Glutamatergic neuron (in vitro differentiated cells): Measurements from ENCODE around the gene INPP4B. TPM values are rescaled to one million over a fixed set of nuclear protein-coding genes. Genes with fewer than 3 reads are reported as not detected.

Experiments used
- DNase-seq: peaks from one replicate; pipeline ENCODE4 v3.0.0; 2022
- H3K27ac Mint-ChIP-seq: one replicate; pipeline ENCODE4 v1.8.0; 2020; ENCODE audit warnings: mild to moderate bottlenecking, mixed read lengths, inconsistent platforms; ENCODE audit not compliant: unreplicated experiment
- H3K27me3 Mint-ChIP-seq: one replicate; pipeline ENCODE4 v1.8.0; 2020; ENCODE audit warnings: mild to moderate bottlenecking, moderate library complexity, mixed read lengths, inconsistent platforms; ENCODE audit not compliant: unreplicated experiment
- H3K36me3 Mint-ChIP-seq: one replicate; pipeline ENCODE4 v1.8.0; 2020; ENCODE audit warnings: mild to moderate bottlenecking, mixed read lengths, inconsistent platforms; ENCODE audit not compliant: unreplicated experiment
- H3K4me1 Mint-ChIP-seq: one replicate; pipeline ENCODE4 v1.8.0; 2020; ENCODE audit warnings: mild to moderate bottlenecking, low read depth, mixed read lengths, inconsistent platforms; ENCODE audit not compliant: unreplicated experiment
- H3K4me3 Mint-ChIP-seq: one replicate; pipeline ENCODE4 v1.8.0; 2020; ENCODE audit warnings: mild to moderate bottlenecking, mixed read lengths, inconsistent platforms; ENCODE audit not compliant: unreplicated experiment
- H3K9me3 Mint-ChIP-seq: one replicate; pipeline ENCODE4 v1.8.0; 2020; ENCODE audit warnings: mild to moderate bottlenecking, moderate library complexity, mixed read lengths, inconsistent platforms; ENCODE audit not compliant: unreplicated experiment
- total RNA-seq: library from RNA; stranded (reverse); fragmentation: NEBNext Ultra II Directional; extraction: Animal tissue kit (Norgen Biotek cat#: 25700); gene quantifications from one replicate; pipeline ENCODE4 v1.2.1, GENCODE V29; 2021; ENCODE audit not compliant: unreplicated experiment
- TF ChIP-seq, protein P1 (sequence below): fragments of 200-600 bp; sonication (generic); IDR thresholded peaks from one replicate; pipeline ENCODE4 v1.5.0; 2021; ENCODE audit not compliant: partially characterized antibody, unreplicated experiment

INPP4B gene
- total RNA-seq, 1 donor from 2014 or later: 2.4 TPM

- no peaks in the 10 kb centered on the region for H3K27me3 Mint-ChIP-seq
- H3K4me3 Mint-ChIP-seq: no peak overlapping the region
- H3K9me3 Mint-ChIP-seq: peaks cover under 1% of the 10 kb centered on the region
- H3K27ac Mint-ChIP-seq: no peak overlapping the region
- no peak for DNase-seq
- no peaks in the 10 kb centered on the region for H3K36me3 Mint-ChIP-seq
- peaks cover 8% of the 10 kb centered on the region for H3K4me1 Mint-ChIP-seq
- TF ChIP-seq, protein P1, sequence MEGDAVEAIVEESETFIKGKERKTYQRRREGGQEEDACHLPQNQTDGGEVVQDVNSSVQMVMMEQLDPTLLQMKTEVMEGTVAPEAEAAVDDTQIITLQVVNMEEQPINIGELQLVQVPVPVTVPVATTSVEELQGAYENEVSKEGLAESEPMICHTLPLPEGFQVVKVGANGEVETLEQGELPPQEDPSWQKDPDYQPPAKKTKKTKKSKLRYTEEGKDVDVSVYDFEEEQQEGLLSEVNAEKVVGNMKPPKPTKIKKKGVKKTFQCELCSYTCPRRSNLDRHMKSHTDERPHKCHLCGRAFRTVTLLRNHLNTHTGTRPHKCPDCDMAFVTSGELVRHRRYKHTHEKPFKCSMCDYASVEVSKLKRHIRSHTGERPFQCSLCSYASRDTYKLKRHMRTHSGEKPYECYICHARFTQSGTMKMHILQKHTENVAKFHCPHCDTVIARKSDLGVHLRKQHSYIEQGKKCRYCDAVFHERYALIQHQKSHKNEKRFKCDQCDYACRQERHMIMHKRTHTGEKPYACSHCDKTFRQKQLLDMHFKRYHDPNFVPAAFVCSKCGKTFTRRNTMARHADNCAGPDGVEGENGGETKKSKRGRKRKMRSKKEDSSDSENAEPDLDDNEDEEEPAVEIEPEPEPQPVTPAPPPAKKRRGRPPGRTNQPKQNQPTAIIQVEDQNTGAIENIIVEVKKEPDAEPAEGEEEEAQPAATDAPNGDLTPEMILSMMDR: no peak
These were observed 298.1 kb downstream of the INPP4B start for GRCh38 chr4:142547974-142548373.

DNA sequence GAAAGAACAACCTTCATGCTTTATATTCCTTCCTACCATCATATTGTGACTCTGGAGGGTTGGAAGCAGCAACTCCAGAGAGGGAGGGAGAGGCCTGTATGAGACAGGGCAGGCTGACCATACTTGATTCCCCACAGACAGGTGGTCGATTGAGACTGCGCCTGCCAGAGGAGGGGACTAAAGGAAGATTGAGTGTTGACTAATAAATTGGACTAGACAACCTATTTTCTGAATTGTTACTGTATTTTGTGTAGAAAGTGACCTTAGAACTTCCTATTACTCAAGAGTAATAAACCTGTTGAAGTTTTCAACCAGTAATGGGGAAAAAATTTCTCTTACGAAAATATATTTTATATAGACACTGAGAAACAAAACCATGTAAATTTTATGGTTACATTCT is 301.5 kb downstream of the INPP4B start:
- TF ChIP-seq, protein P1: no peak
- no peak overlapping the region for H3K4me3 Mint-ChIP-seq
- H3K9me3 Mint-ChIP-seq: no peaks in the 10 kb centered on the region
- no peaks in the 10 kb centered on the region for H3K36me3 Mint-ChIP-seq
- no peaks in the 10 kb centered on the region for H3K27me3 Mint-ChIP-seq
- H3K27ac Mint-ChIP-seq: no peak overlapping the region
- H3K4me1 Mint-ChIP-seq: no peaks in the 10 kb centered on the region
- no peak for DNase-seq

- Mint-ChIP-seq H3K4me1 (no peaks in the 10 kb centered on the region), H3K27ac (no peak overlapping the region), H3K9me3 (no peaks in the 10 kb centered on the region), H3K4me3 (no peak overlapping the region), H3K27me3 (no peaks in the 10 kb centered on the region), H3K36me3 (no peaks in the 10 kb centered on the region)
- TF ChIP-seq, protein P1: no peak
- DNase-seq: no peak
These were observed 302.1 kb downstream of the INPP4B start for GRCh38 chr4:142544039-142544438.

DNA sequence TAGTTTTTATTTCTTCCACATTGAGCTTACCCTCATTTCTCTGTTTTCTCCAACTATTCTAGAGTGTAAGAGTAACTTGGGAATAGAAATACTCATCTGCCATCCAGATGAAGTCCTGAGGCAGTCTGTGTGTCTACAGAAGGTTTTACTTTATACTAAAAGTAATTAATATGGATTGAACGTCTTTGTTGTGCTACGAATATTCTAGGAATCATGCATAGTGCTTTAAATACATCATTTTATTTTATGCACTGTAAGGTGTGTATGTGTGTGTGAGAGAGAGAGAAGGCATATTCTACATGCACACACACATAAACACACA is 305.7 kb downstream of the INPP4B start:
- Mint-ChIP-seq H3K4me1 (no peaks in the 10 kb centered on the region), H3K4me3 (no peak overlapping the region), H3K27ac (no peak overlapping the region), H3K36me3 (no peaks in the 10 kb centered on the region), H3K27me3 (peaks cover 2% of the 10 kb centered on the region), H3K9me3 (no peaks in the 10 kb centered on the region)
- TF ChIP-seq, protein P1: no peak
- no peak for DNase-seq

DNA sequence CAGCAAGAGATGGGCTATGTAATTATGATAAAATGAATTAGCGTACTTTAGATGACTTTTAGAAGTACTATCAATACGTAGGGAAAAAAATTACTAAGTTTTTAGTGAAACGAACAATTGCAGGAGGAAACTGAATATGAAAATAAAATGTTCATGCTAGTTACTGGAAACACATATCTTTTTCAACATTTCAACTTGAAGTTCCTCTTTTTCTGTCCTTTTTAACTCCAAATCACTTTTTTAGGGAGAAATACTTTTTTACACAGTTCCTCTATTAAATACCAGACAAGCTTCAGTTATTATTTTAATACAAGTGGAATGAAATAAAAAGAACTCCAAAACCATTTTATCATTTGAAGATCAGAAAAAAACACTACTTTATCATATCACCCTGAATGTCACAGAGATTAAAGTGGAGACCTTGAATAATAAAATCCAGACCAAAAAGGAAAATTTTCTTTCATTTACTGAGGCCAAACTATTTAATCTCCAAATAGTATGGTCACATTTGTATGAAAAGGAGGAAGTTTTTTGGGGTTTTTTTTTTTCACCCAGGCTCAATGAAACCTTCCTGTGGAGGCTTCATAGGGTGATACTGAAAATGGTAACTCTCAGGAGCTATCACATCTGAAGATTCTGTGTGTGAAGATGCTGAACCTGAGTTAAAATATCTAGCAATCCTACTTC is 306.2 kb downstream of the INPP4B start:
- TF ChIP-seq, protein P1: no peak
- Mint-ChIP-seq H3K9me3 (no peaks in the 10 kb centered on the region), H3K27ac (no peak overlapping the region), H3K27me3 (peaks cover 2% of the 10 kb centered on the region), H3K36me3 (no peaks in the 10 kb centered on the region), H3K4me1 (no peaks in the 10 kb centered on the region), H3K4me3 (no peak overlapping the region)
- no peak for DNase-seq
